ENCODE results near the gene GAB1. TPM values are rescaled to one million over a fixed set of nuclear protein-coding genes. Genes with fewer than 3 reads are reported as not detected.
"Not testable (repeated sequence)": the region's sequence is repeated elsewhere in the genome, so short reads cannot be mapped to it uniquely, and the experiment has no call there.

GAB1 gene
- total and polyA plus RNA-seq, 3 experiments from 2014 or later, result 0.02 to 0.95 (median 0.15) TPM

DNA sequence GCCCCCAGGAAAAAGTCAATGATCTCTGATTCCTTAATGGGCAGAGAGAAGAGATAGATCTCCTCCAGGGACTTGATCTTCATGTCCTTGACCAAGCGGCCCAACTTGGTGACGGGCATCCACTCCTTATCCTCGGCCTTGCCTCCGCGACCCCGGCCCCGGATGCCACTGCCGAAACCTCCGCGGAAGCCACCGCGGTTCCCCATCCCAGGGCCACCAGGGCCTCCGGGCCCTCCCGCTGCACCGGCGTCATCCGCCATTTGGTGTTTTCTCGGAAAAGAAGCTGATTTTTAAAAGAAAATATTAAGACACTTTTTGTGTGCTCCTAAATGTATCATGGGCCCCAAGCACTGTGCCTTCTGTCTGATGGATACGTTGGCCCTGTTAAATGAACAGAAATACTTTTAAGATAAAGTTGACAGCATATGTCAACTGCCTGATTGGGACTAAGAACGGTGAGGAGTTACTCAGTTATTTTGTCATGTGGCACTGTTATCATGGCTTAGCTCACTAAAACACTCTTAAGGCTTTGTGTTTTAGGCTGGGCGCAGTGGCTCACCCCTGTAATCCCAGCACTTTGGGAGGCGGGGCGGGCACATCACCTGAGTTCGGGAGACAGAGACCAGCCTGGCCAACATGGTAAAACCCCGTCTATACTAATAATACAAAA, 13.3 kb downstream of the GAB1 start:
- H3K4me3 Mint-ChIP-seq; H3K27ac ChIP-seq (ENCODE audit: low read depth, low read length); H3K9me3 Mint-ChIP-seq; H3K9me3 ChIP-seq (ENCODE audit: low read length); POLR2A ChIA-PET; CTCF ChIA-PET; H3K36me3 ChIP-seq (ENCODE audit: insufficient read depth, low read length); H3K4me3 ChIP-seq (ENCODE audit: low read length); H3K4me1 ChIP-seq (ENCODE audit: insufficient read depth, low read length); H3K36me3 Mint-ChIP-seq; H3K27ac Mint-ChIP-seq; DNase-seq; H3K27me3 ChIP-seq (ENCODE audit: insufficient read depth, low read length, poor library complexity, severe bottlenecking); H3K4me1 Mint-ChIP-seq: not testable (repeated sequence)
- peaks cover 2 to 24% of the 10 kb centered on the region in 2 donors for H3K27me3 Mint-ChIP-seq

GRCh38 chr4:143351149-143351691, 14.5 kb downstream of the GAB1 start:
- H3K4me3 ChIP-seq (ENCODE audit: low read length), result no peak overlapping the region
- Mint-ChIP-seq H3K27me3 (peaks cover 2 to 18% of the 10 kb centered on the region in 2 donors), H3K4me1 (no peaks in the 10 kb centered on the region), H3K27ac (no peak overlapping the region), H3K36me3 (no peaks in the 10 kb centered on the region), H3K9me3 (no peaks in the 10 kb centered on the region), H3K4me3 (peak overlapping the region in 1 of 7 donors; percentile 29)
- H3K36me3 ChIP-seq (ENCODE audit: insufficient read depth, low read length), result no peaks in the 10 kb centered on the region
- H3K9me3 ChIP-seq (ENCODE audit: low read length), result no peaks in the 10 kb centered on the region
- no peaks in the 10 kb centered on the region for H3K27me3 ChIP-seq (ENCODE audit: insufficient read depth, low read length, poor library complexity, severe bottlenecking)
- H3K27ac ChIP-seq (ENCODE audit: low read depth, low read length), result no peak overlapping the region
- ChIA-PET POLR2A (no interaction called here), CTCF (no interaction called here)
- H3K4me1 ChIP-seq (ENCODE audit: insufficient read depth, low read length), result no peaks in the 10 kb centered on the region
- no peak for DNase-seq

- H3K4me1 Mint-ChIP-seq, result peaks cover 0 to under 1% (median 0%) of the 10 kb centered on the region in 3 donors
- peaks cover 2 to 16% of the 10 kb centered on the region in 2 donors for H3K27me3 Mint-ChIP-seq
- Histone ChIP-seq H3K27me3 (ENCODE audit: insufficient read depth, low read length, poor library complexity, severe bottlenecking) (no peaks in the 10 kb centered on the region), H3K4me3 (ENCODE audit: low read length) (no peak overlapping the region), H3K27ac (ENCODE audit: low read depth, low read length) (no peak overlapping the region), H3K36me3 (ENCODE audit: insufficient read depth, low read length) (no peaks in the 10 kb centered on the region), H3K9me3 (ENCODE audit: low read length) (no peaks in the 10 kb centered on the region), H3K4me1 (ENCODE audit: insufficient read depth, low read length) (no peaks in the 10 kb centered on the region)
- H3K27ac Mint-ChIP-seq, result no peak overlapping the region
- POLR2A ChIA-PET, result no interaction called here
- no peak for DNase-seq
- H3K9me3 Mint-ChIP-seq, result no peaks in the 10 kb centered on the region
- H3K36me3 Mint-ChIP-seq, result no peaks in the 10 kb centered on the region
- H3K4me3 Mint-ChIP-seq, result no peak overlapping the region
- CTCF ChIA-PET, result no interaction called here
Observed at GRCh38 chr4:143351774-143352451, 15.2 kb downstream of the GAB1 start.

DNA sequence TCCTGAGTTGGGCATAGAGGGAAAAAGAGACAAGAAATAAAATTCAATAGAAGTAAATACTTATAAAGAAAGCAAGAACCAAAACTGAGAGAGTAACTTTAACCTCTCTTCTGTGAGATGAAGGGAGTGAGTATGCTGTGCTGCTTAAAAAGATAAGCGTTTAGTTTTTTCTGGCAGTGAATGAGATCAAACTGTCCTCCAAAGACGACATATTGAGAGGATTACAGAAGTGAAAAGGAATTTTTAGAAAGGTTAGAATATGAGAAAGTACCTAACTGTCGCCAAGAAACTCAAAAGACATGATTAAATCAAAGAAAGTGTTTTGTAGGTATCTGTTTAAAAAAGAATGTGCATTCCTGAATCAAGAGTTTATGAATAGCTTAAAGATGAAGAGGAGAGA, 16.0 kb downstream of the GAB1 start:
- Histone ChIP-seq H3K27me3 (ENCODE audit: insufficient read depth, low read length, poor library complexity, severe bottlenecking) (no peaks in the 10 kb centered on the region), H3K4me3 (ENCODE audit: low read length) (no peak overlapping the region), H3K27ac (ENCODE audit: low read depth, low read length) (no peak overlapping the region), H3K4me1 (ENCODE audit: insufficient read depth, low read length) (no peaks in the 10 kb centered on the region), H3K36me3 (ENCODE audit: insufficient read depth, low read length) (no peaks in the 10 kb centered on the region), H3K9me3 (ENCODE audit: low read length) (no peaks in the 10 kb centered on the region)
- Mint-ChIP-seq H3K36me3 (no peaks in the 10 kb centered on the region), H3K4me1 (peaks cover 0 to 8% (median 0%) of the 10 kb centered on the region in 3 donors), H3K27me3 (peaks cover 2 to 12% of the 10 kb centered on the region in 2 donors), H3K27ac (no peak overlapping the region), H3K9me3 (no peaks in the 10 kb centered on the region), H3K4me3 (no peak overlapping the region)
- POLR2A ChIA-PET, result no interaction called here
- DNase-seq, result no peak
- CTCF ChIA-PET, result interaction anchor here (1.4 kb wide), 1 partner anchor 12 kb away, joined by 3 read pairs; no protein-coding TSS in a partner anchor

DNA sequence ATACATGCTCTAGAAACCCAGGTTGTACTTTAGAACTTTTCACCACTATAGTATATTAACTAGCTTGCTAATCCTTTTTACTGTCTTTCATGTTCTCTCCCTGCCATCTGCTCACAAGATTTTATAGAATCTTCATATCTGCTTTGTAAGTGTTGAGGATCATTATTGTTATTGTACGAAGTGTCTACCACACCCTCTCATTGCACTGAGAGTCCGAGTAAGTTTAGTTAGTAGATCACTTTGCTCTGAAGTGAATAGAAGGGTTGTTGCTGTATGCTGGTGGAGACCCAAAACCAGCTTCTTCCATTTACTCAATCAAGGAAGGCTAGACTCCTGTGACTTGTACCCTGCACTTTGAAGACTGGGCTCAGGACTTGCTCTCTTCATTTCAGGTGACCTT, 17.1 kb downstream of the GAB1 start:
- DNase-seq, result no peak
- H3K27ac Mint-ChIP-seq, result no peak overlapping the region
- Histone ChIP-seq H3K27me3 (ENCODE audit: insufficient read depth, low read length, poor library complexity, severe bottlenecking) (no peaks in the 10 kb centered on the region), H3K9me3 (ENCODE audit: low read length) (no peaks in the 10 kb centered on the region), H3K27ac (ENCODE audit: low read depth, low read length) (no peak overlapping the region), H3K4me1 (ENCODE audit: insufficient read depth, low read length) (peaks cover 2% of the 10 kb centered on the region), H3K4me3 (ENCODE audit: low read length) (no peak overlapping the region), H3K36me3 (ENCODE audit: insufficient read depth, low read length) (no peaks in the 10 kb centered on the region)
- H3K4me3 Mint-ChIP-seq, result no peak overlapping the region
- ChIA-PET POLR2A (no interaction called here), CTCF (interaction anchor here (1.4 kb wide), 1 partner anchor 13 kb away, joined by 3 read pairs; no protein-coding TSS in a partner anchor)
- H3K27me3 Mint-ChIP-seq, result peaks cover 2 to 12% of the 10 kb centered on the region in 2 donors
- no peaks in the 10 kb centered on the region for H3K36me3 Mint-ChIP-seq
- H3K4me1 Mint-ChIP-seq, result peaks cover 4 to 13% (median 6%) of the 10 kb centered on the region in 3 donors
- no peaks in the 10 kb centered on the region for H3K9me3 Mint-ChIP-seq

DNA sequence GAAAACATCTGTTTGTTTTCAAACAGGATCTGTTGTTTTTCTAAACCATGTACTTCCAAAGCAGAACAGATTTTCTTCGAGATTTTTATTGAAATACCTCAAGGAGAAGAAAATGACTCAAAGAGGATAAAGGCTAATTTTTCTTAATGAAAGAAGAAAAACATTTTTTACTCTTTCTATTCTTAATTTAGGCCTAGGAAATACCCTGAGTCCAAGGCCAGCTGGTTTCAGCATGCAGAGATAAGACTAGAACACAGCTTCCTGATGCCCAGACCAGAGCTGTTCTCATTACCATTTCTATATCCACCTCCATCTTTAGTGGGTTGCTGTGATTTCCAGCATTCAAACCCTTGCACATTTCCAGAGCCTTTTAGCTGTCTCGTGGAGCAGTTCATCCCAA, 18.3 kb downstream of the GAB1 start:
- DNase-seq, result no peak
- no peak overlapping the region for H3K27ac Mint-ChIP-seq
- no peaks in the 10 kb centered on the region for H3K36me3 Mint-ChIP-seq
- H3K4me3 Mint-ChIP-seq, result no peak overlapping the region
- Histone ChIP-seq H3K36me3 (ENCODE audit: insufficient read depth, low read length) (no peaks in the 10 kb centered on the region), H3K9me3 (ENCODE audit: low read length) (no peaks in the 10 kb centered on the region), H3K4me3 (ENCODE audit: low read length) (no peak overlapping the region), H3K27me3 (ENCODE audit: insufficient read depth, low read length, poor library complexity, severe bottlenecking) (no peaks in the 10 kb centered on the region), H3K4me1 (ENCODE audit: insufficient read depth, low read length) (peaks cover 10% of the 10 kb centered on the region), H3K27ac (ENCODE audit: low read depth, low read length) (no peak overlapping the region)
- POLR2A ChIA-PET, result no interaction called here
- H3K27me3 Mint-ChIP-seq, result peaks cover 2 to 11% of the 10 kb centered on the region in 2 donors
- no peaks in the 10 kb centered on the region for H3K9me3 Mint-ChIP-seq
- CTCF ChIA-PET, result no interaction called here
- peaks cover 16 to 25% (median 17%) of the 10 kb centered on the region in 3 donors for H3K4me1 Mint-ChIP-seq

GRCh38 chr4:143355540-143356217, 19.0 kb downstream of the GAB1 start:
- Mint-ChIP-seq H3K4me1 (peaks cover 16 to 25% (median 19%) of the 10 kb centered on the region in 3 donors), H3K4me3 (no peak overlapping the region)

DNA sequence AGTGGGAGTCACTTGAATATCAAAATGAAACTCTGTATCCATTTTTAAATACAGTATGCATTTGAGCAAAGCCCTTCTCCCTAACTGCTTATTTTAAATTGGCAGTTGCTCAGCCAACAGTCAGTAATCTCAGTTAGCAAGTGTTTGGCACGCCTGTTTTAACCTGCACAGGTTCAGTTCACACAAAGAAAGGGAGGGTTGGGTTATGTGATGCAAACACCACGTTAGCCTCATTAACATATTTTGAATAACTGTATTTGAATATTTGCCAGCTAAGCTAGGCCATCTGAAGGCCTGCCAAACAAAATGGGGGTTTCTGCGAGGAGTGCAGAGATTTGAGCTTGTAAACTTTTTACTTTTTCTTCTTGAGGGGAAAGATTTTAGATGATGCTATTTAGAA, 19.8 kb downstream of the GAB1 start:
- Histone ChIP-seq H3K27ac (ENCODE audit: low read depth, low read length) (no peak overlapping the region), H3K9me3 (ENCODE audit: low read length) (no peaks in the 10 kb centered on the region), H3K36me3 (ENCODE audit: insufficient read depth, low read length) (no peaks in the 10 kb centered on the region), H3K4me3 (ENCODE audit: low read length) (no peak overlapping the region), H3K27me3 (ENCODE audit: insufficient read depth, low read length, poor library complexity, severe bottlenecking) (no peaks in the 10 kb centered on the region), H3K4me1 (ENCODE audit: insufficient read depth, low read length) (peaks cover 10% of the 10 kb centered on the region)
- H3K36me3 Mint-ChIP-seq, result no peaks in the 10 kb centered on the region
- H3K4me1 Mint-ChIP-seq, result peaks cover 16 to 25% (median 19%) of the 10 kb centered on the region in 3 donors
- CTCF ChIA-PET, result no interaction called here
- H3K4me3 Mint-ChIP-seq, result no peak overlapping the region
- peaks cover 2 to 7% of the 10 kb centered on the region in 2 donors for H3K27me3 Mint-ChIP-seq
- no peaks in the 10 kb centered on the region for H3K9me3 Mint-ChIP-seq
- DNase-seq, result no peak
- H3K27ac Mint-ChIP-seq, result peak overlapping the region in 4 of 8 donors; percentile 34 to 96 (median 56)
- POLR2A ChIA-PET, result no interaction called here

More at GRCh38 chr4:143355540-143356217, 19.0 kb downstream of the GAB1 start:
- Mint-ChIP-seq H3K27ac (peak overlapping the region in 2 of 8 donors; percentile 49 to 96), H3K9me3 (no peaks in the 10 kb centered on the region), H3K27me3 (peaks cover 2 to 8% of the 10 kb centered on the region in 2 donors), H3K36me3 (no peaks in the 10 kb centered on the region)
- CTCF ChIA-PET, result no interaction called here
- Histone ChIP-seq H3K27ac (ENCODE audit: low read depth, low read length) (no peak overlapping the region), H3K36me3 (ENCODE audit: insufficient read depth, low read length) (no peaks in the 10 kb centered on the region), H3K9me3 (ENCODE audit: low read length) (no peaks in the 10 kb centered on the region), H3K4me1 (ENCODE audit: insufficient read depth, low read length) (peaks cover 10% of the 10 kb centered on the region), H3K4me3 (ENCODE audit: low read length) (no peak overlapping the region), H3K27me3 (ENCODE audit: insufficient read depth, low read length, poor library complexity, severe bottlenecking) (no peaks in the 10 kb centered on the region)
- DNase-seq, result no peak
- POLR2A ChIA-PET, result no interaction called here
